Astrocyte of the spinal cord (primary cell): ENCODE results near the gene NME9.
A peak's percentile ranks its signal among the peaks of the same experiment; 100 is the strongest.
"Not testable (repeated sequence)": the region's sequence is repeated elsewhere in the genome, so short reads cannot be mapped to it uniquely, and the experiment has no call there.

Experiments used
- DNase-seq: peaks from one replicate; pipeline ENCODE4 v3.0.0; 2011; ENCODE audit warnings: low read depth, low spot score
- H3K4me3 ChIP-seq: 2 replicates; pipeline ENCODE4 v1.5.1; 2011; ENCODE audit warnings: low read depth, mild to moderate bottlenecking, low read length, moderate library complexity
- CTCF ChIP-seq: IDR thresholded peaks from 2 replicates; pipeline ENCODE4 v1.5.1; 2012; ENCODE audit warnings: low read depth, mild to moderate bottlenecking, low read length, inconsistent platforms
- in situ Hi-C: cut with HindIII; loops from 2 replicates; pipeline ENCODE4 v1.10.0; 2017; ENCODE audit warnings: low sequenced_read_pairs

Gene NME9

GRCh38 chr3:138329127-138329983, at the start of gene NME9:
Gene NME9 (minus strand): TSS chr3:138329851. CDS start chr3:138329335, 516 bp downstream.
- in situ Hi-C loops = no loop called here
- DNase-seq = peak; percentile 77
- H3K4me3 ChIP-seq = peak within 1 kb of the TSS; percentile 53
- TF ChIP-seq CTCF = peak; percentile 85

- no peak overlapping the region for H3K4me3 ChIP-seq
- no peak for TF ChIP-seq CTCF
- DNase-seq = no peak
- in situ Hi-C loops = no loop called here
Measured at GRCh38 chr3:138378990-138379389, 49.3 kb upstream of the NME9 start.

GRCh38 chr3:138378331-138378730, 48.7 kb upstream of the NME9 start:
- in situ Hi-C loops = no loop called here
- H3K4me3 ChIP-seq = no peak overlapping the region
- DNase-seq = no peak
- TF ChIP-seq CTCF = no peak

- H3K4me3 ChIP-seq = no peak overlapping the region
- in situ Hi-C loops = no loop called here
- DNase-seq = no peak
- TF ChIP-seq CTCF = no peak
Measured at GRCh38 chr3:138377804-138378203, 48.2 kb upstream of the NME9 start.

- H3K4me3 ChIP-seq, DNase-seq, in situ Hi-C loops: not testable (repeated sequence)
Measured at GRCh38 chr3:138377212-138377611, 47.6 kb upstream of the NME9 start.

GRCh38 chr3:138376663-138377062, 47.0 kb upstream of the NME9 start:
- in situ Hi-C loops = no loop called here
- no peak for DNase-seq
- H3K4me3 ChIP-seq = no peak overlapping the region
- TF ChIP-seq CTCF = no peak

GRCh38 chr3:138375447-138375846, 45.8 kb upstream of the NME9 start:
- no peak overlapping the region for H3K4me3 ChIP-seq
- in situ Hi-C loops = no loop called here
- DNase-seq = no peak
- TF ChIP-seq CTCF = no peak
